Coronary artery (tissue), 2 donors: ENCODE results near the gene MALRD1.

Experiments
- DNase-seq: peaks from one replicate; pipeline ENCODE4 v3.0.0-alpha.2; 2017; ENCODE audit warnings: low spot score
- H3K27ac ChIP-seq, 2 donors: fragments of 200-600 bp; sonication (generic); one replicate each; pipeline ENCODE4 v1.5.1; 2016 to 2019
- H3K4me3 ChIP-seq: fragments of 200-600 bp; sonication (generic); 2 replicates; pipeline ENCODE4 v1.5.1; 2016; ENCODE audit warnings: mild to moderate bottlenecking, moderate library complexity
- TF ChIP-seq, protein P1 (sequence below): fragments of 200-600 bp; sonication (generic); IDR thresholded peaks from one replicate; pipeline ENCODE4 v1.5.1; 2019; ENCODE audit warnings: antibody characterized with exemption

The MALRD1 gene

GRCh38 chr10:19611775-19612174 lies 563.2 kb downstream of the MALRD1 start:
- Histone ChIP-seq H3K27ac (no peak overlapping the region), H3K4me3 (no peak overlapping the region)
- DNase-seq = no peak
- TF ChIP-seq, protein P1, sequence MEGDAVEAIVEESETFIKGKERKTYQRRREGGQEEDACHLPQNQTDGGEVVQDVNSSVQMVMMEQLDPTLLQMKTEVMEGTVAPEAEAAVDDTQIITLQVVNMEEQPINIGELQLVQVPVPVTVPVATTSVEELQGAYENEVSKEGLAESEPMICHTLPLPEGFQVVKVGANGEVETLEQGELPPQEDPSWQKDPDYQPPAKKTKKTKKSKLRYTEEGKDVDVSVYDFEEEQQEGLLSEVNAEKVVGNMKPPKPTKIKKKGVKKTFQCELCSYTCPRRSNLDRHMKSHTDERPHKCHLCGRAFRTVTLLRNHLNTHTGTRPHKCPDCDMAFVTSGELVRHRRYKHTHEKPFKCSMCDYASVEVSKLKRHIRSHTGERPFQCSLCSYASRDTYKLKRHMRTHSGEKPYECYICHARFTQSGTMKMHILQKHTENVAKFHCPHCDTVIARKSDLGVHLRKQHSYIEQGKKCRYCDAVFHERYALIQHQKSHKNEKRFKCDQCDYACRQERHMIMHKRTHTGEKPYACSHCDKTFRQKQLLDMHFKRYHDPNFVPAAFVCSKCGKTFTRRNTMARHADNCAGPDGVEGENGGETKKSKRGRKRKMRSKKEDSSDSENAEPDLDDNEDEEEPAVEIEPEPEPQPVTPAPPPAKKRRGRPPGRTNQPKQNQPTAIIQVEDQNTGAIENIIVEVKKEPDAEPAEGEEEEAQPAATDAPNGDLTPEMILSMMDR = no peak

- DNase-seq = no peak
Observed at GRCh38 chr10:19616966-19617365, 568.4 kb downstream of the MALRD1 start.

GRCh38 chr10:19620811-19621210 lies 572.2 kb downstream of the MALRD1 start:
- H3K27ac ChIP-seq = no peak overlapping the region
- DNase-seq = no peak
- H3K4me3 ChIP-seq = no peak overlapping the region
- TF ChIP-seq, protein P1 = no peak

More at GRCh38 chr10:19616966-19617365, 568.4 kb downstream of the MALRD1 start:
- no peak overlapping the region for H3K4me3 ChIP-seq
- no peak overlapping the region for H3K27ac ChIP-seq
- TF ChIP-seq, protein P1 = no peak

GRCh38 chr10:19623321-19623720 lies 574.7 kb downstream of the MALRD1 start:
- DNase-seq = no peak
- Histone ChIP-seq H3K4me3 (no peak overlapping the region), H3K27ac (no peak overlapping the region)
- TF ChIP-seq, protein P1 = no peak

- TF ChIP-seq, protein P1 = no peak
- no peak overlapping the region for H3K27ac ChIP-seq
- no peak for DNase-seq
- H3K4me3 ChIP-seq = no peak overlapping the region
Observed at GRCh38 chr10:19626156-19626555, 577.6 kb downstream of the MALRD1 start.

GRCh38 chr10:19628767-19629560 lies 580.4 kb downstream of the MALRD1 start:
- peak overlapping the region; percentile 28 for H3K4me3 ChIP-seq
- H3K27ac ChIP-seq = peak overlapping the region; percentile 9 to 76
- no peak for DNase-seq
- TF ChIP-seq, protein P1 = no peak

GRCh38 chr10:19629567-19629966 lies 581.0 kb downstream of the MALRD1 start:
- DNase-seq = peak; percentile 89
- peak overlapping the region; percentile 9 to 76 for H3K27ac ChIP-seq
- H3K4me3 ChIP-seq = peak overlapping the region; percentile 28
- TF ChIP-seq, protein P1 = no peak
